HepG2 (cell line): Measurements from ENCODE around the gene ERRFI1. TPM values are rescaled to one million over a fixed set of nuclear protein-coding genes. Genes with fewer than 3 reads are reported as not detected.

Source experiments
- ATAD3A ChIP-seq: sonication (generic); formaldehyde crosslinking; IDR thresholded peaks from 2 replicates; pipeline ENCODE4 v1.4.0; 2020; ENCODE audit warnings: missing genetic modification reagents
- CBX2 ChIP-seq, 2 experiments: fragments of 200-600 bp in 1 of 2; sonication (generic); formaldehyde crosslinking in 1 of 2; IDR thresholded peaks; 2 replicates each; pipeline versions ENCODE4 v1.7.0 to v1.8.1; 2018 to 2022; ENCODE audit warnings: low read depth in 2 of 2, low read length in 1 of 2, mild to moderate bottlenecking in 1 of 2, missing genetic modification reagents in 1 of 2
- FOSL2 ChIP-seq: sonication (generic); formaldehyde crosslinking; IDR thresholded peaks from 2 replicates; pipeline ENCODE4 v1.4.0; 2020; ENCODE audit warnings: missing genetic modification reagents
- GTF3A ChIP-seq: sonication (generic); formaldehyde crosslinking; conservative IDR thresholded peaks from 2 replicates; pipeline ENCODE4 v1.4.0; 2020; ENCODE audit warnings: mild to moderate bottlenecking, missing genetic modification reagents
- HIVEP1 ChIP-seq: sonication (generic); formaldehyde crosslinking; IDR thresholded peaks from 2 replicates; pipeline ENCODE4 v1.4.0; 2020; ENCODE audit warnings: mild to moderate bottlenecking, missing genetic modification reagents
- HMG20B ChIP-seq: conservative IDR thresholded peaks from 2 replicates; pipeline ENCODE4 v1.6.1; 2016; ENCODE audit warnings: missing genetic modification reagents, missing compliant biosample characterization
- IRX3 ChIP-seq: sonication (generic); formaldehyde crosslinking; IDR thresholded peaks from 2 replicates; pipeline ENCODE4 v1.8.1; 2023; ENCODE audit warnings: mild to moderate bottlenecking, low read depth, missing genetic modification reagents, borderline replicate concordance
- JUNB ChIP-seq: sonication (generic); formaldehyde crosslinking; IDR thresholded peaks from 2 replicates; pipeline ENCODE4 v1.8.0; 2022; ENCODE audit warnings: missing genetic modification reagents, mild to moderate bottlenecking, borderline replicate concordance
- NFYC ChIP-seq: IDR thresholded peaks from 2 replicates; pipeline ENCODE4 v1.6.1; 2016; ENCODE audit warnings: missing genetic modification reagents, missing compliant biosample characterization
- SKIL ChIP-seq: sonication (generic); formaldehyde crosslinking; IDR thresholded peaks from 2 replicates; pipeline ENCODE4 v1.8.0; 2022; ENCODE audit warnings: missing genetic modification reagents, mild to moderate bottlenecking, moderate library complexity, borderline replicate concordance
- SP4 ChIP-seq: sonication (generic); formaldehyde crosslinking; IDR thresholded peaks from 2 replicates; pipeline ENCODE4 v1.8.1; 2023; ENCODE audit warnings: mild to moderate bottlenecking, missing genetic modification reagents
- SPEN ChIP-seq: sonication (generic); formaldehyde crosslinking; IDR thresholded peaks from 2 replicates; pipeline ENCODE4 v1.5.1; 2020; ENCODE audit warnings: low read depth, mild to moderate bottlenecking, missing genetic modification reagents
- ZBTB14 ChIP-seq: sonication (generic); formaldehyde crosslinking; IDR thresholded peaks from 2 replicates; pipeline ENCODE4 v1.4.0; 2020; ENCODE audit warnings: missing genetic modification reagents
- ZBTB46 ChIP-seq: sonication (generic); formaldehyde crosslinking; IDR thresholded peaks from 2 replicates; pipeline ENCODE4 v1.4.0; 2020; ENCODE audit warnings: mild to moderate bottlenecking, missing genetic modification reagents, borderline replicate concordance
- ZNF253 ChIP-seq: sonication (generic); formaldehyde crosslinking; IDR thresholded peaks from 2 replicates; pipeline ENCODE4 v1.8.0; 2022; ENCODE audit warnings: mild to moderate bottlenecking, missing genetic modification reagents, borderline replicate concordance
- ZNF317 ChIP-seq: sonication (generic); formaldehyde crosslinking; IDR thresholded peaks from 2 replicates; pipeline ENCODE4 v1.5.0; 2020; ENCODE audit warnings: mild to moderate bottlenecking, missing genetic modification reagents
- ZNF33B ChIP-seq: sonication (generic); formaldehyde crosslinking; IDR thresholded peaks from 2 replicates; pipeline ENCODE4 v1.5.1; 2020; ENCODE audit warnings: mild to moderate bottlenecking, missing genetic modification reagents
- ZNF441 ChIP-seq: sonication (generic); formaldehyde crosslinking; IDR thresholded peaks from 2 replicates; pipeline ENCODE4 v1.7.0; 2021; ENCODE audit warnings: missing genetic modification reagents, borderline replicate concordance
- ZNF543 ChIP-seq: sonication (generic); formaldehyde crosslinking; IDR thresholded peaks from 2 replicates; pipeline ENCODE4 v1.4.0; 2020; ENCODE audit warnings: mild to moderate bottlenecking, missing genetic modification reagents
- ZNF605 ChIP-seq: sonication (generic); formaldehyde crosslinking; IDR thresholded peaks from 2 replicates; pipeline ENCODE4 v1.8.0; 2022; ENCODE audit warnings: mild to moderate bottlenecking, missing genetic modification reagents
- ZNF687 ChIP-seq: sonication (generic); formaldehyde crosslinking; IDR thresholded peaks from 2 replicates; pipeline ENCODE4 v1.5.1; 2020; ENCODE audit warnings: mild to moderate bottlenecking, missing genetic modification reagents, moderate library complexity
- polyA plus RNA-seq, 8 experiments: library from polyadenylated mRNA; depleted of rRNA in 3 of 8; stranded (reverse) in 7 of 8; unstranded in 1 of 8; fragments of >200 nt; fragmentation: Illumina TruSeq in 4 of 8; extraction: Trizol in 4 of 8; gene quantifications; 2 replicates each; pipeline versions ENCODE4 v1.2.1 to v1.2.3, GENCODE V29; 2011 to 2016; ENCODE audit warnings: low read depth in 4 of 8, missing spikeins in 1 of 8, mixed read lengths in 1 of 8; ENCODE audit not compliant: insufficient read depth in 1 of 8
- total RNA-seq, 5 experiments: library from RNA; depleted of rRNA; stranded (reverse); fragments of >200 nt; fragmentation: Illumina TruSeq; extraction: Trizol; gene quantifications; 2 replicates each; pipeline ENCODE4 v1.2.3, GENCODE V29; 2016; ENCODE audit warnings: low read depth in 1 of 5

The ERRFI1 gene
- total and polyA plus RNA-seq, 2 of the 13 experiments (the other 11 are each of a cell fraction or from before 2014, with no cell fraction given) = 84.4 to 753 TPM

GRCh38 chr1:8010080-8010664 lies 15.9 kb downstream of the ERRFI1 start (continued):
- TF ChIP-seq HIVEP1 (CRISPR knock-in tag) = no peak
- peak; percentile 55; the same call in 1 of the 2 replicates for TF ChIP-seq SKIL (CRISPR knock-in tag)
- TF ChIP-seq HMG20B (CRISPR knock-in tag) = no peak
- 0 out of 2 replicates have a peak, but pooled peaks have one; percentile 32 for TF ChIP-seq ZNF543
- peak; percentile 50 for TF ChIP-seq ZNF687 (CRISPR knock-in tag)
- TF ChIP-seq JUNB (CRISPR knock-in tag) = no peak
- TF ChIP-seq IRX3 (CRISPR knock-in tag) = no peak
- TF ChIP-seq GTF3A (CRISPR knock-in tag) = no peak
- no peak for TF ChIP-seq ZBTB46
- TF ChIP-seq ZNF605 (CRISPR knock-in tag) = peak; percentile 28; the same call in 1 of the 2 replicates
- no peak for TF ChIP-seq ZNF317 (CRISPR knock-in tag)
- TF ChIP-seq ZNF33B (CRISPR knock-in tag) = no peak
- no peak for TF ChIP-seq CBX2 (IDR thresholded peaks at IDR 0.05; ENCODE audit: low read depth, low read length)
- TF ChIP-seq CBX2 (CRISPR knock-in tag; IDR thresholded peaks at IDR 0.05; ENCODE audit: low read depth) = no peak
- no peak for TF ChIP-seq NFYC
- no peak for TF ChIP-seq FOSL2 (CRISPR knock-in tag)
- peak; percentile 47; the same call in 1 of the 2 replicates for TF ChIP-seq SP4 (CRISPR knock-in tag)
- no peak for TF ChIP-seq ZNF253 (CRISPR knock-in tag)
- TF ChIP-seq ZNF441 = peak; percentile 71; the same call in 1 of the 2 replicates
- no peak for TF ChIP-seq ATAD3A (CRISPR knock-in tag)
- TF ChIP-seq SPEN = peak; percentile 52
- no peak for TF ChIP-seq ZBTB14
